SK-N-SH treated with all-trans-retinoic acid at 6 μM for 48 hours (cell line): ENCODE results near the gene HS3ST3A1.

Source experiments
- ISL1 ChIP-seq: fragments of 250-450 bp; sonication (Bioruptor Pico); IDR thresholded peaks from 2 replicates; pipeline ENCODE4 v2.1.2; 2022; ENCODE audit warnings: mild to moderate bottlenecking, moderate library complexity
- PPARA ChIP-seq: fragments of 250-450 bp; sonication (Bioruptor Pico); IDR thresholded peaks from 2 replicates; pipeline ENCODE4 v1.5.0; 2020; ENCODE audit warnings: mild to moderate bottlenecking, borderline replicate concordance
- ZFP3 ChIP-seq: fragments of 250-450 bp; sonication (Bioruptor Pico); IDR thresholded peaks from 2 replicates; pipeline ENCODE4 v1.5.0; 2020; ENCODE audit warnings: mild to moderate bottlenecking, moderate library complexity
- ZFP30 ChIP-seq: fragments of 450-650 bp; formaldehyde crosslinking; IDR thresholded peaks from 2 replicates; pipeline ENCODE4 v1.5.0; 2022; ENCODE audit warnings: mild to moderate bottlenecking, moderate library complexity
- ZNF565 ChIP-seq: fragments of 450-650 bp; formaldehyde crosslinking; conservative IDR thresholded peaks from 2 replicates; pipeline ENCODE4 v1.5.0; 2020; ENCODE audit warnings: low read depth, mild to moderate bottlenecking, moderate library complexity
- ZNF70 ChIP-seq: fragments of 450-650 bp; formaldehyde crosslinking; IDR thresholded peaks from 2 replicates; pipeline ENCODE4 v1.5.0; 2020; ENCODE audit warnings: mild to moderate bottlenecking, moderate library complexity
- TF ChIP-seq, protein P1 (sequence below): fragments of 250-450 bp; sonication (Bioruptor Pico); IDR thresholded peaks from 2 replicates; pipeline ENCODE4 v1.5.0; 2020; ENCODE audit warnings: mild to moderate bottlenecking, moderate library complexity
- TF ChIP-seq, protein P2 (sequence below): fragments of 250-450 bp; sonication (Bioruptor Pico); IDR thresholded peaks from 2 replicates; pipeline ENCODE4 v1.8.0; 2020; ENCODE audit warnings: mild to moderate bottlenecking, moderate library complexity, borderline replicate concordance
- TF ChIP-seq, protein P3 (sequence below): fragments of 250-450 bp; sonication (Bioruptor Pico); IDR thresholded peaks from 2 replicates; pipeline ENCODE4 v1.5.1; 2021; ENCODE audit warnings: mild to moderate bottlenecking, moderate library complexity

DNA sequence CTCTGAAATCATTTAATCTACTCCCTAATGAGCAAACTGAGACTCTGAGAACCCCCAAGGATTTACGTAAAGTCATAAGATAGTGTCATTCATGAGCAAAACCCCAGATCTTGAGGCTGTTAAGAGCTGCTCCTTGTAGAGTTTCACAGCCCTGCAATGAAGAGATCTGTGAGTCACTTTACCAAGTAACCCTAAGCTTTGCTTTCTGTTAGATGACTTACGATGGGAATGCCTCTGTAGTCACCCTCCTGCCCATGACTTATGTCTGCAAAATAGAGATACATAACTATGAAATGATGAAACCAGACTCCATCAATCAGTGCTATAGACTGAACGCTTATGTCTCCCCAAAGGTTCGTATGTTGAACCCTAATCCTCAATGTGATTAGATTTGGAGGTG is 117.7 kb downstream of the HS3ST3A1 start:
- TF ChIP-seq ZFP3 (CRISPR knock-in tag) (no peak), ZNF70 (CRISPR knock-in tag) (no peak), ISL1 (CRISPR knock-in tag) (no peak), ZFP30 (no peak), ZNF565 (CRISPR knock-in tag) (no peak), PPARA (CRISPR knock-in tag) (no peak)
- TF ChIP-seq, protein P1, sequence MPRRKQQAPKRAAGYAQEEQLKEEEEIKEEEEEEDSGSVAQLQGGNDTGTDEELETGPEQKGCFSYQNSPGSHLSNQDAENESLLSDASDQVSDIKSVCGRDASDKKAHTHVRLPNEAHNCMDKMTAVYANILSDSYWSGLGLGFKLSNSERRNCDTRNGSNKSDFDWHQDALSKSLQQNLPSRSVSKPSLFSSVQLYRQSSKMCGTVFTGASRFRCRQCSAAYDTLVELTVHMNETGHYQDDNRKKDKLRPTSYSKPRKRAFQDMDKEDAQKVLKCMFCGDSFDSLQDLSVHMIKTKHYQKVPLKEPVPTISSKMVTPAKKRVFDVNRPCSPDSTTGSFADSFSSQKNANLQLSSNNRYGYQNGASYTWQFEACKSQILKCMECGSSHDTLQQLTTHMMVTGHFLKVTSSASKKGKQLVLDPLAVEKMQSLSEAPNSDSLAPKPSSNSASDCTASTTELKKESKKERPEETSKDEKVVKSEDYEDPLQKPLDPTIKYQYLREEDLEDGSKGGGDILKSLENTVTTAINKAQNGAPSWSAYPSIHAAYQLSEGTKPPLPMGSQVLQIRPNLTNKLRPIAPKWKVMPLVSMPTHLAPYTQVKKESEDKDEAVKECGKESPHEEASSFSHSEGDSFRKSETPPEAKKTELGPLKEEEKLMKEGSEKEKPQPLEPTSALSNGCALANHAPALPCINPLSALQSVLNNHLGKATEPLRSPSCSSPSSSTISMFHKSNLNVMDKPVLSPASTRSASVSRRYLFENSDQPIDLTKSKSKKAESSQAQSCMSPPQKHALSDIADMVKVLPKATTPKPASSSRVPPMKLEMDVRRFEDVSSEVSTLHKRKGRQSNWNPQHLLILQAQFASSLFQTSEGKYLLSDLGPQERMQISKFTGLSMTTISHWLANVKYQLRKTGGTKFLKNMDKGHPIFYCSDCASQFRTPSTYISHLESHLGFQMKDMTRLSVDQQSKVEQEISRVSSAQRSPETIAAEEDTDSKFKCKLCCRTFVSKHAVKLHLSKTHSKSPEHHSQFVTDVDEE, result no peak
- TF ChIP-seq, protein P2, sequence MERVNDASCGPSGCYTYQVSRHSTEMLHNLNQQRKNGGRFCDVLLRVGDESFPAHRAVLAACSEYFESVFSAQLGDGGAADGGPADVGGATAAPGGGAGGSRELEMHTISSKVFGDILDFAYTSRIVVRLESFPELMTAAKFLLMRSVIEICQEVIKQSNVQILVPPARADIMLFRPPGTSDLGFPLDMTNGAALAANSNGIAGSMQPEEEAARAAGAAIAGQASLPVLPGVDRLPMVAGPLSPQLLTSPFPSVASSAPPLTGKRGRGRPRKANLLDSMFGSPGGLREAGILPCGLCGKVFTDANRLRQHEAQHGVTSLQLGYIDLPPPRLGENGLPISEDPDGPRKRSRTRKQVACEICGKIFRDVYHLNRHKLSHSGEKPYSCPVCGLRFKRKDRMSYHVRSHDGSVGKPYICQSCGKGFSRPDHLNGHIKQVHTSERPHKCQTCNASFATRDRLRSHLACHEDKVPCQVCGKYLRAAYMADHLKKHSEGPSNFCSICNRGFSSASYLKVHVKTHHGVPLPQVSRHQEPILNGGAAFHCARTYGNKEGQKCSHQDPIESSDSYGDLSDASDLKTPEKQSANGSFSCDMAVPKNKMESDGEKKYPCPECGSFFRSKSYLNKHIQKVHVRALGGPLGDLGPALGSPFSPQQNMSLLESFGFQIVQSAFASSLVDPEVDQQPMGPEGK, result no peak
- TF ChIP-seq, protein P3, sequence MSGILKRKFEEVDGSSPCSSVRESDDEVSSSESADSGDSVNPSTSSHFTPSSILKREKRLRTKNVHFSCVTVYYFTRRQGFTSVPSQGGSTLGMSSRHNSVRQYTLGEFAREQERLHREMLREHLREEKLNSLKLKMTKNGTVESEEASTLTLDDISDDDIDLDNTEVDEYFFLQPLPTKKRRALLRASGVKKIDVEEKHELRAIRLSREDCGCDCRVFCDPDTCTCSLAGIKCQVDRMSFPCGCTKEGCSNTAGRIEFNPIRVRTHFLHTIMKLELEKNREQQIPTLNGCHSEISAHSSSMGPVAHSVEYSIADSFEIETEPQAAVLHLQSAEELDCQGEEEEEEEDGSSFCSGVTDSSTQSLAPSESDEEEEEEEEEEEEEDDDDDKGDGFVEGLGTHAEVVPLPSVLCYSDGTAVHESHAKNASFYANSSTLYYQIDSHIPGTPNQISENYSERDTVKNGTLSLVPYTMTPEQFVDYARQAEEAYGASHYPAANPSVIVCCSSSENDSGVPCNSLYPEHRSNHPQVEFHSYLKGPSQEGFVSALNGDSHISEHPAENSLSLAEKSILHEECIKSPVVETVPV, result no peak
